ENCODE measurements around the gene TSPAN15. TPM values are rescaled to one million over a fixed set of nuclear protein-coding genes. Genes with fewer than 3 reads are reported as not detected.
"Not testable (repeated sequence)": the region's sequence is repeated elsewhere in the genome, so short reads cannot be mapped to it uniquely, and the experiment has no call there.

TSPAN15 gene
- total RNA-seq, 6 experiments from 2014 or later = 2.3 to 8.3 (median 3.3) TPM

GRCh38 chr10:69481811-69482524 is 30.7 kb downstream of the TSPAN15 start:
- ATAC-seq (no peak), DNase-seq (no peak)
- H3K27ac ChIP-seq = peak overlapping the region in 1 of 3 donors; percentile 62
- H3K9me3 ChIP-seq = no peaks in the 10 kb centered on the region
- H3K36me3 ChIP-seq = no peaks in the 10 kb centered on the region
- no peaks in the 10 kb centered on the region for H3K4me1 ChIP-seq
- 70% methylated on average over 3 of the region's 4 CpGs for WGBS (ENCODE audit: insufficient coverage, low coverage, low lambda C conversion rate, missing lambda C conversion rate)
- H3K4me3 ChIP-seq = no peak overlapping the region
- intact Hi-C loops (cut with DNase I) = no loop called here
- TF ChIP-seq POLR2A (IDR thresholded peaks at IDR 0.05) = no peak
- TF ChIP-seq CTCF (IDR thresholded peaks at IDR 0.05) = no peak
- no peaks in the 10 kb centered on the region for H3K27me3 ChIP-seq

GRCh38 chr10:69483963-69484362 is 32.7 kb downstream of the TSPAN15 start:
- intact Hi-C loops (cut with DNase I) = no loop called here
- Histone ChIP-seq H3K36me3 (no peaks in the 10 kb centered on the region), H3K27ac (no peak overlapping the region), H3K27me3 (no peaks in the 10 kb centered on the region), H3K4me3 (no peak overlapping the region), H3K9me3 (no peaks in the 10 kb centered on the region), H3K4me1 (no peaks in the 10 kb centered on the region)
- ATAC-seq = no peak
- no peak for DNase-seq
- TF ChIP-seq POLR2A (IDR thresholded peaks at IDR 0.05) = no peak
- no peak for TF ChIP-seq CTCF (IDR thresholded peaks at IDR 0.05)
- WGBS (ENCODE audit: insufficient coverage, low coverage, low lambda C conversion rate, missing lambda C conversion rate) = 67% methylated on average over 1 of the region's 5 CpGs

GRCh38 chr10:69484736-69485135 is 33.5 kb downstream of the TSPAN15 start:
- ATAC-seq (no peak), DNase-seq (no peak)
- TF ChIP-seq POLR2A (IDR thresholded peaks at IDR 0.05) (no peak), CTCF (IDR thresholded peaks at IDR 0.05) (no peak)
- Histone ChIP-seq H3K27me3 (no peaks in the 10 kb centered on the region), H3K4me3 (no peak overlapping the region), H3K36me3 (no peaks in the 10 kb centered on the region), H3K4me1 (no peaks in the 10 kb centered on the region), H3K27ac (no peak overlapping the region), H3K9me3 (no peaks in the 10 kb centered on the region)
- 41% methylated on average over 3 of the region's 7 CpGs for WGBS (ENCODE audit: insufficient coverage, low coverage, low lambda C conversion rate, missing lambda C conversion rate)
- intact Hi-C loops (cut with DNase I) = no loop called here

GRCh38 chr10:69486922-69487730 is 35.9 kb downstream of the TSPAN15 start:
- no peak overlapping the region for H3K4me3 ChIP-seq
- ATAC-seq = no peak
- H3K4me1 ChIP-seq = no peaks in the 10 kb centered on the region
- H3K36me3 ChIP-seq = no peaks in the 10 kb centered on the region
- no peaks in the 10 kb centered on the region for H3K9me3 ChIP-seq
- H3K27me3 ChIP-seq = no peaks in the 10 kb centered on the region
- no peak for DNase-seq
- TF ChIP-seq CTCF (IDR thresholded peaks at IDR 0.05) (no peak), POLR2A (IDR thresholded peaks at IDR 0.05) (no peak)
- WGBS (ENCODE audit: insufficient coverage, low coverage, low lambda C conversion rate, missing lambda C conversion rate) = 63% methylated on average over 5 of the region's 9 CpGs
- intact Hi-C loops (cut with DNase I) = no loop called here
- no peak overlapping the region for H3K27ac ChIP-seq

GRCh38 chr10:69488149-69488844 is 37.0 kb downstream of the TSPAN15 start:
- H3K27me3 ChIP-seq; H3K9me3 ChIP-seq; intact Hi-C loops (cut with DNase I); H3K4me3 ChIP-seq; ATAC-seq; DNase-seq; H3K4me1 ChIP-seq; H3K27ac ChIP-seq; H3K36me3 ChIP-seq: not testable (repeated sequence)
- WGBS (ENCODE audit: insufficient coverage, low coverage, low lambda C conversion rate, missing lambda C conversion rate) = 75% methylated on average over 4 of the region's 4 CpGs

- DNase-seq; intact Hi-C loops (cut with DNase I); H3K27me3 ChIP-seq; H3K27ac ChIP-seq; H3K4me1 ChIP-seq; H3K9me3 ChIP-seq; H3K36me3 ChIP-seq; H3K4me3 ChIP-seq; ATAC-seq: not testable (repeated sequence)
- WGBS (ENCODE audit: insufficient coverage, low coverage, low lambda C conversion rate, missing lambda C conversion rate) = 69% methylated on average over 3 of the region's 6 CpGs
Measured at GRCh38 chr10:69488856-69489255, 37.6 kb downstream of the TSPAN15 start.

Measured in right lobe of liver (tissue), 6 donors.